Measurements from ENCODE around the gene ARFGAP1.

DNA sequence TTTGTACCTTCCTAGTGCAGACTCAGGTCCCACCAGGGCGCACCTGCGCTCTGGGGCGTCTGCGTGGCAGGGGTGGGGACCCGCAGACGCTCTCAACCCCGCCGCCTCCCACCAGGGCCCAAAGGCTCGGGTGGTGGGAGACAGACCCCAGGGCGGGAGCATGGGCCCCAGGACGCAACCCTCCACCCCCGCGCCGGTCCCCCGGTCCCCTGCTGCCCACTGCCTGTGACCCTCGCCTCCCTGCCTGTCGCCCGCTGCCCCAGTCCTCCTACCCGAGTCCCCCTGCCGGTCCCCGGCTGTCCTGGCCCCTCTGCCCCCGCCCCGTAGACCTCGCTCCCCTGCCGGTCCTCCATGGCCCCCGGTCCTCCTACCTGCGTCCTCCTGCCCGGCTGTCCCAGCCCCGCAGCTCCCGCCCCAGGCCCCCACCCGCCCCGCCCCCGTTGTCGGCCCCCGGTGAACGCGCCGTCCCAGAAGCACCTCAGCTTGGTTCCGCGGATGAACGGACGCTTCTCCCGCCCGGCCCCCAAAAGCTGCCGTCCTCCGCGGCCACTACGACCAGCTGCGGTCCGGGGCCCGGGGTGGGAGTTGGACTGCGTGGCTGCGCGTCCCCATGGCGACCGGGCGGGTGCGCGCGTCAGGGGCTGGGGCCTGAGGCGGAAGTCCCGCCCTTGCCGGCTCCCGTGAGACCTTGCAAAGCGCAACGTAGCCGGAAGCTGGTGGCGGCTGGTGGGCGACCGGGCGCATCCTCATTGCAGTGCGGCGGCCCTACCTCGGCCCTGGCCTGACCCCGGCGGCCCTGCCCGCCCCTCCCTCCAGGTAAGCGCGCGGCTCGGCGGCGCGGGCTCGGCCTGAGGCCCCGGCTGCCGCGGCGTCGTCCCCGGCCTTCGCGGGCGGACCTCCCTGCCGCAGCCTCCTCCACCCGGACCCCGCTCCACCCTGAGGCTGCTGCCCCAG is at the start of gene ARFGAP1:
- no peak for TF ChIP-seq GTF2F1 (IDR thresholded peaks at IDR 0.05; ENCODE audit: borderline replicate concordance, low read depth, low read length)
- no peak for TF ChIP-seq CTCF (IDR thresholded peaks at IDR 0.05; ENCODE audit: control extremely low read depth in 1 of 3, insufficient read depth in 1 of 3, low read depth in 1 of 3, low read length in 3 of 3)
- TF ChIP-seq EZH2 (IDR thresholded peaks at IDR 0.05; ENCODE audit: low read depth, low read length, severe bottlenecking): no peak
- TF ChIP-seq BCL11A (IDR thresholded peaks at IDR 0.05; ENCODE audit: low read depth in 2 of 2, low read length in 2 of 2): no peak
- peak; percentile 95 for TF ChIP-seq GABPA (IDR thresholded peaks at IDR 0.05; ENCODE audit: borderline replicate concordance, insufficient read depth, low read length)
- TF ChIP-seq TBP (IDR thresholded peaks at IDR 0.05; ENCODE audit: low read depth, low read length): no peak
- peak; percentile 76 for TF ChIP-seq CHD2 (IDR thresholded peaks at IDR 0.05; ENCODE audit: low read length)
- peak; percentile 76 for TF ChIP-seq POLR2AphosphoS5 (IDR thresholded peaks at IDR 0.05; ENCODE audit: low read depth, low read length)
- no peak for TF ChIP-seq SUZ12 (IDR thresholded peaks at IDR 0.05; ENCODE audit: low read length)
- TF ChIP-seq JUND (IDR thresholded peaks at IDR 0.05; ENCODE audit: low read length): no peak
- TF ChIP-seq CBX5 (IDR thresholded peaks at IDR 0.05; ENCODE audit: low read depth, low read length): no peak
